Activated naive CD8-positive, alpha-beta T cell treated with anti-CD3 and anti-CD28 coated beads, Interleukin-2, amount 10 ng/mL, durations not matched to agents 7 days and 5 days (primary cell): ENCODE results near the gene TMEM185B. TPM values are rescaled to one million over a fixed set of nuclear protein-coding genes. Genes with fewer than 3 reads are reported as not detected.

Experiments
- ATAC-seq: fragments of 150-1000 bp; cut with Tn5 transposase; one replicate; pipeline ENCODE4 v1.10.0; 2021; ENCODE audit warnings: low read depth, moderate library complexity
- POLR2A ChIA-PET: fragments of 350-600 bp; sonication (Branson Sonifier 250); formaldehyde crosslinking; loops from one replicate; lab custom pipeline; 2021; ENCODE audit warnings: antibody characterized with exemption; lab: Charles Lee
- DNase-seq: peaks from one replicate; pipeline ENCODE4 v3.0.0; 2021
- H3K27ac Mint-ChIP-seq: one replicate; pipeline ENCODE4 v1.8.0; 2022; ENCODE audit warnings: mild to moderate bottlenecking, mixed read lengths
- H3K27me3 Mint-ChIP-seq: one replicate; pipeline ENCODE4 v1.8.0; 2022; ENCODE audit warnings: mild to moderate bottlenecking, moderate library complexity, mixed read lengths
- H3K36me3 Mint-ChIP-seq: one replicate; pipeline ENCODE4 v1.8.0; 2021; ENCODE audit warnings: mild to moderate bottlenecking, mixed read lengths
- H3K4me1 Mint-ChIP-seq: one replicate; pipeline ENCODE4 v1.8.0; 2021; ENCODE audit warnings: mixed read lengths
- H3K4me3 Mint-ChIP-seq: one replicate; pipeline ENCODE4 v1.8.0; 2022; ENCODE audit warnings: mild to moderate bottlenecking, moderate library complexity, mixed read lengths
- H3K9me3 Mint-ChIP-seq: one replicate; pipeline ENCODE4 v1.8.0; 2021; ENCODE audit warnings: mixed read lengths
- total RNA-seq, 2 experiments: library from RNA; stranded (reverse); gene quantifications; one replicate each; pipeline ENCODE4 v1.2.3, GENCODE V29; 2021

TMEM185B gene
- total RNA-seq, 2 experiments from 2014 or later, result 23.4 to 26.2 TPM

DNA sequence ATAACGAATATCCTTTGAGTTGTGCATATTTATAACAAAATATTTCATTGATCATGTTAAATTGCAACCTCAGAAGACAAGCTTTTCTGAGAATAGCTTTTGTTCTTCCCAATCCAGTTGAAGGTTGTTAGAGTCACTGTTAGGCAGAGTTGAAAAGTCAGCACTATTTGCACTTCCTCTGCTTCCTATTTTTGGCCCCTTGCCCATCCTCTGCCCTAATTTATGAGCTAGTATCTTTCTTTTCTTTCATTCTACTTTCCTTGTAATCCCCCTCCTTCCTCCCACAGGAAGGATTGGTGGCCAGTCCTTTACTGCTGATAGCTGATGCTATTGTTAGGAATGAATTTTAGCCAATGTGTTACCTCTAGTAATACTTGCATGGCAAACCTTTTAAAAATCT lies 34.3 kb upstream of the TMEM185B start:
- peaks cover 49% of the 10 kb centered on the region for H3K4me1 Mint-ChIP-seq
- POLR2A ChIA-PET, result interaction anchor here (1.2 kb wide), 1 partner anchor 17 kb away, joined by 4 read pairs; no protein-coding TSS in a partner anchor
- no peak for DNase-seq

DNA sequence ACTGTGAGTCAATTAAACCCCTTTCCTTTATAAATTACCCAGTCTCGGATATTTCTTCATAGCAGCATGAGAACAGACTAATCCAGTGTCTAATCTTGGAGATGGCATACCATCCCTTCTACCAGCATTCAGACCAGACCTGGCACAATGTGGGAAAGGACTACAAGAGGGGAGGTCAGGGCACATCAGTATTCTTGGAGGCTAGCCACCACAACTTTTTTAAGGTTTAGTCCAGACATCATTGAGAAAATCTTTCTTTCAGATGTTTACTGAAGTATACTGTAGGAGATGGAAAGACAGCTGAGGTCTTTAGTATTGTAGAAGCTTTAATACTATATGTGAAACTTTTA lies 33.4 kb upstream of the TMEM185B start:
- Mint-ChIP-seq H3K27me3 (no peaks in the 10 kb centered on the region), H3K4me3 (no peak overlapping the region), H3K9me3 (peaks cover 6% of the 10 kb centered on the region), H3K27ac (no peak overlapping the region), H3K4me1 (peaks cover 54% of the 10 kb centered on the region), H3K36me3 (peaks cover 50% of the 10 kb centered on the region)
- ATAC-seq (no peak), DNase-seq (no peak)
- POLR2A ChIA-PET, result interaction anchor here (1.2 kb wide), 1 partner anchor 18 kb away, joined by 4 read pairs; no protein-coding TSS in a partner anchor

More for the DNA sequence above, 34.3 kb upstream of the TMEM185B start:
- no peak overlapping the region for H3K27ac Mint-ChIP-seq
- H3K9me3 Mint-ChIP-seq, result peaks cover 6% of the 10 kb centered on the region
- ATAC-seq, result no peak
- no peak overlapping the region for H3K4me3 Mint-ChIP-seq
- H3K27me3 Mint-ChIP-seq, result no peaks in the 10 kb centered on the region
- H3K36me3 Mint-ChIP-seq, result peaks cover 50% of the 10 kb centered on the region

DNA sequence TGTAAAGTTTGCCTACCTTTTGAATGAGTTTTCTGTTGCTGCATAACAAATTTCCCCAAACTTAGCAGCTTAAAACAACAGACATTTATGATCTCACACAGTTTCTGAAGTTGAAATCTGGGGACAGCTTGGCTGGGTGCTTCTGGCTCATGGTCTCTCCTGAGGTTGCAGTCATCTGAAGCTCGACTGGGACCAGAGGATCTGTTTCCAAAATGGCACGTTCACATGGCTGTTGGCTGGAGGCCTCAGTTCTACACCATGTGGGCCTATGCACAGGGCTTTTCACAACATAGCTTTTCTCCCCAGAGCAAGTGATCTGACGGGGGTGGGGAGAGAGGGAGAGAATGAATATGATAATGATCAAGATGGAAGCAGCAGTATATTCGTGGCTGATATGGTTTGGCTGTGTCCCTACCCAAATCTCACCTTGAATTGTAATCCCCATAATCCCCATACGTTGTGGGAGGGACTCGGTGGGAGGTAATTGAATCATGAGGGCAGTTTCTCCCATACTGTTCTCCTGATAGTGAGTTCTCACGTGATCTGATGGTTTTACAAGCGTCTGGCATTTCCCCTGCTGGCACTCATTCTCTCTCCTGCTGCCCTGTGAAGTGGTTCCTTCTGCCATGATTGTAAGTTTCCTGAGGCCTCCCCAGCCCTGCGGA lies 32.9 kb upstream of the TMEM185B start:
- no peak for DNase-seq
- H3K36me3 Mint-ChIP-seq, result peaks cover 50% of the 10 kb centered on the region
- H3K27me3 Mint-ChIP-seq, result no peaks in the 10 kb centered on the region
- POLR2A ChIA-PET, result interaction anchor here (1.2 kb wide), 1 partner anchor 18 kb away, joined by 4 read pairs; no protein-coding TSS in a partner anchor
- H3K9me3 Mint-ChIP-seq, result peaks cover 6% of the 10 kb centered on the region
- no peak overlapping the region for H3K4me3 Mint-ChIP-seq
- ATAC-seq, result no peak
- peaks cover 56% of the 10 kb centered on the region for H3K4me1 Mint-ChIP-seq
- no peak overlapping the region for H3K27ac Mint-ChIP-seq

DNA sequence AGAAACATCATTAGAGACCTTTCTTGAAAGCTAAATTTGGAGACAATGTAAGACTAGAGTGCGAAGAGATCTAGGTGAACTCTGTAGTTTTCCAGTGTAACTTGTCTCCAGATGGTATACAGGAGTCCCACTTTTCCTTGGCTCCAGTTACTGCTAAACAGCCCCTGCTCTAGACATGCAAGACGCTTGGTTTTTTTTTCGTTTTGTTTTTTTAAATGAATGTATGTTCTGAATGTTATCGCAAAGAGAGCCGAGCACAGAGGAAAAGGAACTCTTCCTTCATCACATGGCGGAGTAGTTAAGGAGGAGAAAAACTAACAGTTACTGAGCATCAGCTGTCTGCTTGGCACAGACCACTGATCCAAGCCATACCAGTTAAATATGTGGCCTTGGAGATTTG lies 31.9 kb upstream of the TMEM185B start:
- H3K36me3 Mint-ChIP-seq, result peaks cover 50% of the 10 kb centered on the region
- POLR2A ChIA-PET, result no interaction called here

DNA sequence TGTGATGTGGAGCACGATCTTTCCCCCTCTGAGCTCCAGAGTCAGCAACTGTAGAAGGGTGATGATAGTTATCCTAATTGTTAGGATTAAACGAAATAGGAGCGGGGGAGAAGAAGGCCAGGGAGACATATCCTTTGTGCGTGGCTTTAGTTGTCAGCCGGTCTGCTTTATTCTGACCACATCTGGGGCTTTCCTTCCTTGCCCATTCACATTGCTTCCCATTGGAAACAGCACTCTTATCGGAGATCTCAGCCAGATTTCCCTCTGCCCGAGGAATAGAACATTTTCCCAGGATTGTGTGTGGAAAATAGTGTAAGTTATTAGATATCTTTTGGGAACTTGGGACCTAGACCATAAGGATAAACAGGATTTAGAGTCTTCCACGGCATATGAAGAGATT lies 31.0 kb upstream of the TMEM185B start:
- Mint-ChIP-seq H3K27me3 (peaks cover 10% of the 10 kb centered on the region), H3K27ac (no peak overlapping the region), H3K4me3 (peak overlapping the region; percentile 90), H3K9me3 (peaks cover 3% of the 10 kb centered on the region), H3K36me3 (peaks cover 47% of the 10 kb centered on the region), H3K4me1 (peaks cover 49% of the 10 kb centered on the region)
- POLR2A ChIA-PET, result interaction anchor here (4.5 kb wide), 1 partner anchor 23 kb away, joined by 44 read pairs; no protein-coding TSS in a partner anchor
- ATAC-seq, result no peak
- no peak for DNase-seq

More for the DNA sequence above, 31.9 kb upstream of the TMEM185B start:
- H3K4me3 Mint-ChIP-seq, result peak overlapping the region; percentile 46
- H3K9me3 Mint-ChIP-seq, result peaks cover 5% of the 10 kb centered on the region
- DNase-seq (no peak), ATAC-seq (no peak)
- H3K27ac Mint-ChIP-seq, result no peak overlapping the region
- peaks cover 2% of the 10 kb centered on the region for H3K27me3 Mint-ChIP-seq
- H3K4me1 Mint-ChIP-seq, result peaks cover 49% of the 10 kb centered on the region

DNA sequence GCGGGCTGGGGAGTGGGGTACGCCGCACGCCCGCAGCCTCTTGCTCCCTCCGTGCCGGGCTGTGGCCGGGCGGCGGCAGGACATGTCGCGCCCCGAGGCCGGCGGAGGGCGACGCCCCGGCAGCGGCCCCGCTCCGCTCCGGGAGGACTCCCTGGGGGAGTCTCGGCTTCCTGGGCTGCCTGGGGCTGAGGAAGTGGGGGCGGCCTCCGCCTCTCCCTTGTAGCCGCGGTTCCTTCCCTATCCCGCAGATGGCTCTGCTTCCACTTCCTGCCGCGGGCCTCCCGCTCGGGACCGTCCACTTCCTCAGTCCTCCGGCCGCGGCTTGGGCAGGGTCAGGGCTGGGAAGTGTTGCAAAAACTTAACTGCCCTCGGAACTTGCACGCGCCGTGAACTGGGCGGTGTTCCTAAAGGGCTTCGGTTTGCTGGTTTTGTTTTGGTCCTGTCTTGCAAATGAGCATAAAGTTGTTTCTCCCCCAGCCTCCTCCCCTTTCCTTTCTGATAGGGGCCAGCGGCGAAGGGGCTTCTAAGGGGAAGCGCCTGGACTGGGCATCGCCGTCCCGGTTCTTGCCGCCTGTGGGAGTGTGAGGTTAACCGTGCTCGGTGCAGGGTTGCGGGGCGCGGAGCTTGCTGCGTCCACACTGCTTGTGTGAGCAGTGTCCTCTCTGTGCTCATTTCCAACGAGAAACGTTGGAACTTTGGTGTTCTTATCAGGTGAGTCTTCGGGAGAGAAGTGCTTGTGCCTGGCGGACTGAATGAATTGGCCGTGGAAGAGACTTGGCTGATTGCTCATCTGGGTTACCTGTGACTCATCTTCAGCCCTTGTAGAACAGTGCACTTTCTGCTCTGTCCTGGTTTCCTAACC lies 30.1 kb upstream of the TMEM185B start:
- Mint-ChIP-seq H3K4me3 (peak overlapping the region; percentile 90), H3K36me3 (peaks cover 39% of the 10 kb centered on the region), H3K27me3 (peaks cover 16% of the 10 kb centered on the region), H3K27ac (peak overlapping the region; percentile 81), H3K4me1 (peaks cover 48% of the 10 kb centered on the region), H3K9me3 (peaks cover 1% of the 10 kb centered on the region)
- ATAC-seq, result peak; percentile 41
- DNase-seq, result no peak
- POLR2A ChIA-PET, result interaction anchor here (0.6 to 4.5 kb wide), 11 partner anchors 9 to 492 kb away, joined by 3 to 44 read pairs (median 4); no protein-coding TSS in a partner anchor

DNA sequence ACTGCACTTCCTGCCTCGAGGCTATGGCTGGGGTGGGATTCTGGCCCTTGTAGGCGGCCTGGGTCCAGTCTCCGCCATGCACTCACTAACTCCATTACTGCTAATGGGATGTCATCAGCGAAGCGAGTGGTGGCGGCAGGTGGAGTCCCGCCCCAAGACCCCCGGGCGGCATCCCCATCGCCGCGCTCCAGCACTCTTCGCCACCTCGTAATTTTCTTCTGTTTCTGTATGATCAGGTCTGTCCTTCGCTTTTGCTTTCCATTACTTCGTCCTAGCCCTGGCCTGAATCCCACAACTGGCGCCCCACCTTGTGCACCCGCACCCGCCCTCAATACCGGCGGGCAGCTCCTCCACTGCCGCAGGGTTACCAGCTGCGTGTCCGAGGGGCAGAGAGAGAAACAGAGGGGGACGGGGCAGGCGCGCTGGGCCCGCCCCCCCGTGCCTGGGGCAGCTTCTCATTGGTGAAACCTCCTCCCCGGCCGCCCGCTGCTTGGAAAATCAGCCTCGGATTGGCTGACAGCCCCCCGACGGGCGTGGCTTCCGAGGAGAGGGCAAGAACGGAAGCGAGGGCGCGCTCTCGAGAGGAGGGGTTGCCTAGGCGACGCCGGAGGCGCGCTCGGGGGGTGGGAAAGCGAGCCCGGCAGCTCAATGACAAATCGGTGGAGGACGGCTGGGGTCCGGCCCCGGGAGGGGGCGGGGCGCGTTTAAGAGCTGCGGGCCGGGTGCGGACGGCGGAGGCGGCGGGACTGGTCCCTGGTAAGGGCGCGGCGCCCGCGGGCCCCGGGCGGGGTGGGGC lies 29.2 kb upstream of the TMEM185B start, which contains the start of gene RALB:
TSS of gene RALB (plus strand) at position 628 of the 796 bp plus-strand sequence. CDS start 25,813 bp downstream, outside the sequence.
- peak within 1 kb of the TSS; percentile 98 for H3K4me3 Mint-ChIP-seq
- peak within 1 kb of the TSS; percentile 94 for H3K27ac Mint-ChIP-seq
- ATAC-seq (peak; percentile 95), DNase-seq (peak; percentile 98)
- peaks cover 21% of the 10 kb centered on the region for H3K27me3 Mint-ChIP-seq
- POLR2A ChIA-PET, result interaction anchor here (0.6 to 4.5 kb wide), 14 partner anchors 8 to 1278 kb away, joined by 3 to 44 read pairs (median 4); partner anchors contain the start of genes RNU4ATAC and TMEM185B
- no peaks in the 10 kb centered on the region for H3K9me3 Mint-ChIP-seq
- H3K4me1 Mint-ChIP-seq, result peaks cover 47% of the 10 kb centered on the region
- peaks cover 31% of the 10 kb centered on the region for H3K36me3 Mint-ChIP-seq

DNA sequence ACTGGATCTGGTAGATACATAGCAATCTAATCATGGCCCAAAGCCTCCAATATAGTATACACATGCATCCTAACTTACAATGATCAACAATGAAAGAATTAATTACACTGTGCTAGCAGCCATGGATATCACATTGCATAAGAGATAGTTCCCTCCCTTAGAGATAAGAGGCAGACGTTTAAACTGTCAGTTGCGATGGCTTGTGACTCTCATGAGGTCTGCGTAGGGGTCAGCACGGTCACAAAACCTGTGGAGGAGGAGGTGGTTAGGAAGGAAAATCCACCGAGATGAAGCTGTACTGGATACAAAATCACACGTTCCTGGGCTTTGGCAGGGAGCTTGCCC lies 28.7 kb upstream of the TMEM185B start:
- DNase-seq (no peak), ATAC-seq (no peak)
- POLR2A ChIA-PET, result interaction anchor here (0.6 to 4.5 kb wide), 14 partner anchors 8 to 1279 kb away, joined by 3 to 44 read pairs (median 4); partner anchors contain the start of genes RNU4ATAC and TMEM185B
- Mint-ChIP-seq H3K4me3 (peak overlapping the region; percentile 98), H3K9me3 (no peaks in the 10 kb centered on the region), H3K4me1 (peaks cover 44% of the 10 kb centered on the region), H3K36me3 (peaks cover 27% of the 10 kb centered on the region), H3K27me3 (peaks cover 23% of the 10 kb centered on the region), H3K27ac (peak overlapping the region; percentile 94)

DNA sequence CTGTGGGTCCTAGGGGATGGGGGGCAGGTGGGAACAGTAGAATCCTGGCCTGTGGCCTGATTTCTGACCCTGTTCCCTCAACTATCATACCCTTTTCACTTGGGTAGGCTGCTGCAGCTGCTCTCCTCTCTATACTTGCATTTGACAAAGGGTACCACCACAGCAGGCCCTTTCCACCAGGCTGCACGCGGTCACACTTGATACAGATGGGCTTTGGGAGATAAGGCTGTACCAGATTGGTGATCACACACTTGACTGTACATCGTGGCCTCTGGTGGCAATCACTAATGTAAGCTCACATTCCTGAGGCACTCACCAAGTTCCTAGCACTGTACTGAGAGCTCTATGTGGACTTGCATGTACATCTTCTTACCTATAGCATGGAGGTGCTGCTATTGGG lies 27.9 kb upstream of the TMEM185B start:
- Mint-ChIP-seq H3K4me1 (peaks cover 39% of the 10 kb centered on the region), H3K36me3 (peaks cover 20% of the 10 kb centered on the region), H3K27me3 (peaks cover 26% of the 10 kb centered on the region), H3K27ac (no peak overlapping the region), H3K4me3 (no peak overlapping the region), H3K9me3 (no peaks in the 10 kb centered on the region)
- DNase-seq (no peak), ATAC-seq (no peak)
- POLR2A ChIA-PET, result interaction anchor here (4.5 kb wide), 1 partner anchor 20 kb away, joined by 44 read pairs; no protein-coding TSS in a partner anchor

DNA sequence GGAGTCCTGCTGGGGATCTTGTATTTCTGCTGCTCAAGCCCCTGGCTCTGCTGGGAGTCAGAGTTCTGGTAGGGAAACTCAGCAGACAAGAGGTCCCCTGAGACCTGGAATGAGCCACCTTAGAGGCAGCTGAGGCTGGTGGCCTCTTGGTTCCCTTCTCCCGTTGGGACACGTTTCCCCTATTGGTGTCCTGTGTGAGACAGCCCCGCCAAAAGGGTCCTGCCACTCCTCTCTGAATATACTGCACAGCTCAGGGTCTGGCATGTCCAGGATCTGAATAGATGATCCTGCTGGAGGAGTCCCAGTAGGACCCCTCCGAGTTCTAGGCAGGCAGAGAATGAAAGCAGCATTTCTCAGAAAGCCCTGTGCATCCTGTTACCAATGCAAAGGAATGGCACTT lies 27.4 kb upstream of the TMEM185B start:
- POLR2A ChIA-PET, result interaction anchor here (4.5 kb wide), 1 partner anchor 19 kb away, joined by 44 read pairs; no protein-coding TSS in a partner anchor
- H3K27me3 Mint-ChIP-seq, result peaks cover 26% of the 10 kb centered on the region
- H3K4me3 Mint-ChIP-seq, result no peak overlapping the region
- DNase-seq (no peak), ATAC-seq (no peak)
- no peak overlapping the region for H3K27ac Mint-ChIP-seq
- peaks cover 37% of the 10 kb centered on the region for H3K4me1 Mint-ChIP-seq
- no peaks in the 10 kb centered on the region for H3K9me3 Mint-ChIP-seq
- peaks cover 15% of the 10 kb centered on the region for H3K36me3 Mint-ChIP-seq

DNA sequence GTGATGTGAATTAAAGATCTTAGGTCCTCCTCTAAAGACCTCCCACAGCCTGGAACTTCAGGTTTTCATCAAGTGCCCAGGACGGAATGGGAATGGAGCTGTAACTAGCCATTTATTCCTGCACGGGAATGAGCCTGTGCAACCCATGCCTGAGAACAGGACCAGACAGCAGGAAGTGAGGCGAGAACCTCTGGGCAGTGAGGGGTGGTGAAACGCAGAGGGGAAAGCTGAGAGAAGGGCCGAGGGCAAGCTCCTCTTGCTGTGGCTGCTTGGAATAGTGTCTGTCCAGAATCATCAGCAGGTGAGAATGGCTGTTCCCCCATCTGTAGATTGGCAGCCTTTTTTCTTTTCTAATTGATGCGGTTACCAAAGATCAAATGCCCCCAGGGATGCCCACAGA lies 24.7 kb upstream of the TMEM185B start:
- no peak for ATAC-seq

DNA sequence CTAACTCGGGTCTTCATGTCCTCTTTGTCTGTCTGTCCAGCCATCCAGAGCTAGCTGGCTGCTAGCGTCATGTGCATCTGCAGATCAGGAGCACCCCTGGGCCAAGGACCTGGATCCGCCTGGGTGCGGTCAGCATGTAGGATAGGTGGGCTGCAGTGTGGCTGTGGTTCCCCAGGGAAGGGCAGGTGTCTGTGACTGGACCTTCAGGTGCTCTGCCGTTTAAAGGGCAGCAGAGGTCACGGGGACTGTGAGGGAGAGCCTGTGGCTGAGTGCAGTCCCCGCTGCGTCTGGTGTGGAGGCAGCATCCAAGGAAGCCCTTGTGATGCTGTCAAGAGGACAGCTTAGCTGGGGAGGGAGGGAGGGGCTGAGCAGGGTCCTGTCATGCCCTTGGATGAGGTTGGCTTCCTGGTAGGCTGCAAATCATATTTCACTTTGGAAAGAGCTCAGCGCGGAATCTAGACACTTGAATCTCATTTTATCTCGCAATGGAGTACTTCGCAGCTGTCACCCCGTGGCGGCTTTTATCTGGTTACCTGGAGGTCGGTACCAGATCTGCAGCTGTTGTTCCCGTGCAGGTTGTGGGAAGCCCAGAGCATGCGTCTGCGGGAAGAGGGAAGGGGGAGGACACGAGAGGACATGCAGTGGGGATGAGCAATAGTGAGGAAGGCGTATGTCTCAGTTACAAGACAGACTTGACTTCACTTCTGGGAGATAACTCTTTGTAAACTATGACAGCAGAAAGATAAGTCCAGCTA lies 23.5 kb upstream of the TMEM185B start:
- Mint-ChIP-seq H3K4me1 (peaks cover 19% of the 10 kb centered on the region), H3K9me3 (peaks cover 8% of the 10 kb centered on the region), H3K36me3 (peaks cover 4% of the 10 kb centered on the region), H3K27me3 (peaks cover 26% of the 10 kb centered on the region), H3K27ac (no peak overlapping the region), H3K4me3 (peak overlapping the region; percentile 58)
- DNase-seq (no peak), ATAC-seq (no peak)
- POLR2A ChIA-PET, result interaction anchor here (0.9 to 2.2 kb wide), 4 partner anchors 13 to 67 kb away, joined by 3 to 12 read pairs (median 4); no protein-coding TSS in a partner anchor

More for the DNA sequence above, 24.7 kb upstream of the TMEM185B start:
- no peak overlapping the region for H3K4me3 Mint-ChIP-seq
- POLR2A ChIA-PET, result interaction anchor here (1.5 to 2.2 kb wide), 2 partner anchors 16 to 66 kb away, joined by 3 to 12 read pairs; no protein-coding TSS in a partner anchor
- no peak overlapping the region for H3K27ac Mint-ChIP-seq
- H3K4me1 Mint-ChIP-seq, result peaks cover 19% of the 10 kb centered on the region
- peaks cover 4% of the 10 kb centered on the region for H3K36me3 Mint-ChIP-seq
- H3K9me3 Mint-ChIP-seq, result peaks cover 6% of the 10 kb centered on the region
- H3K27me3 Mint-ChIP-seq, result peaks cover 26% of the 10 kb centered on the region
- DNase-seq, result no peak
